ENCODE measurements around the gene TNFRSF8. TPM values are rescaled to one million over a fixed set of nuclear protein-coding genes. Genes with fewer than 3 reads are reported as not detected.

The TNFRSF8 gene
- total and polyA plus RNA-seq, 8 donors = 0.11 to 2.8 (median 0.21) TPM

DNA sequence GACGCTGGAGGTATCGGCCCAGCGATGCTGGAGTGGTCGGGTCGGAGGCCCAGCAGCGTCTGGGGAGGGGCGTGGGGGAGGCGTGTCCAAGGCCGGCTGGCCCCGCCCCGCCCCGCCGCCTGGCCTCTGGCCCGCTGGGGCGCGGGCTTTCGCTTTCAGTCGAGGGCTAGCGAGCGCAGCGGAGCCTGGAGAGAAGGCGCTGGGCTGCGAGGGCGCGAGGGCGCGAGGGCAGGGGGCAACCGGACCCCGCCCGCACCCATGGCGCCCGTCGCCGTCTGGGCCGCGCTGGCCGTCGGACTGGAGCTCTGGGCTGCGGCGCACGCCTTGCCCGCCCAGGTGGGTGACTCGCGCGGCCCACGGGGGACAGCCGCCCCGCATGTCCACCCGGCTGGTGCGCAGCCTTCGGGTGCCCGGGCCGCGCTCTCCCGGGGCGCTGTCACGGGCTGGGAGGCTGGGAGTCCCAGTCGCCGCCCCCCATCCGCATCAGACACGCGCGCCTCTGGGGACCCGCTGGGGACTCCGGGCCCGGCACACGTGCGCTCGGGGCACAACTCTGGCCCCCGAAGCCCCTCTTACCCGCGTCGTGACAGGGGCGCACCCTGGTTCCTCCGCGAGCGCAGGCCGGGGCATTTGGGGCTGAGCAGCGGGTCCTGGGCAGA, 103.9 kb downstream of the TNFRSF8 start, which contains the start of gene TNFRSF1B:
TNFRSF1B (plus strand) TSS at position 158 of the 659 bp plus-strand sequence; CDS start at position 259, 101 bp downstream.
- intact Hi-C loops (cut with DNase I) = no loop called here
- H3K27me3 ChIP-seq = no peaks in the 10 kb centered on the region
- ATAC-seq (peak; percentile 85), DNase-seq (peak in 3 of 4 donors; percentile 70 to 96 (median 81))
- H3K27ac ChIP-seq = peak within 1 kb of the TSS; percentile 90 to 94
- TF ChIP-seq, protein P1, sequence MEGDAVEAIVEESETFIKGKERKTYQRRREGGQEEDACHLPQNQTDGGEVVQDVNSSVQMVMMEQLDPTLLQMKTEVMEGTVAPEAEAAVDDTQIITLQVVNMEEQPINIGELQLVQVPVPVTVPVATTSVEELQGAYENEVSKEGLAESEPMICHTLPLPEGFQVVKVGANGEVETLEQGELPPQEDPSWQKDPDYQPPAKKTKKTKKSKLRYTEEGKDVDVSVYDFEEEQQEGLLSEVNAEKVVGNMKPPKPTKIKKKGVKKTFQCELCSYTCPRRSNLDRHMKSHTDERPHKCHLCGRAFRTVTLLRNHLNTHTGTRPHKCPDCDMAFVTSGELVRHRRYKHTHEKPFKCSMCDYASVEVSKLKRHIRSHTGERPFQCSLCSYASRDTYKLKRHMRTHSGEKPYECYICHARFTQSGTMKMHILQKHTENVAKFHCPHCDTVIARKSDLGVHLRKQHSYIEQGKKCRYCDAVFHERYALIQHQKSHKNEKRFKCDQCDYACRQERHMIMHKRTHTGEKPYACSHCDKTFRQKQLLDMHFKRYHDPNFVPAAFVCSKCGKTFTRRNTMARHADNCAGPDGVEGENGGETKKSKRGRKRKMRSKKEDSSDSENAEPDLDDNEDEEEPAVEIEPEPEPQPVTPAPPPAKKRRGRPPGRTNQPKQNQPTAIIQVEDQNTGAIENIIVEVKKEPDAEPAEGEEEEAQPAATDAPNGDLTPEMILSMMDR (IDR thresholded peaks at IDR 0.05) = no peak
- peak within 1 kb of the TSS; percentile 81 to 95 for H3K4me3 ChIP-seq
- peaks cover 5 to 90% of the 10 kb centered on the region in 2 donors for H3K4me1 ChIP-seq
- H3K9me3 ChIP-seq = no peaks in the 10 kb centered on the region
- H3K36me3 ChIP-seq = peaks cover 0 to 11% of the 10 kb centered on the region in 2 donors

DNA sequence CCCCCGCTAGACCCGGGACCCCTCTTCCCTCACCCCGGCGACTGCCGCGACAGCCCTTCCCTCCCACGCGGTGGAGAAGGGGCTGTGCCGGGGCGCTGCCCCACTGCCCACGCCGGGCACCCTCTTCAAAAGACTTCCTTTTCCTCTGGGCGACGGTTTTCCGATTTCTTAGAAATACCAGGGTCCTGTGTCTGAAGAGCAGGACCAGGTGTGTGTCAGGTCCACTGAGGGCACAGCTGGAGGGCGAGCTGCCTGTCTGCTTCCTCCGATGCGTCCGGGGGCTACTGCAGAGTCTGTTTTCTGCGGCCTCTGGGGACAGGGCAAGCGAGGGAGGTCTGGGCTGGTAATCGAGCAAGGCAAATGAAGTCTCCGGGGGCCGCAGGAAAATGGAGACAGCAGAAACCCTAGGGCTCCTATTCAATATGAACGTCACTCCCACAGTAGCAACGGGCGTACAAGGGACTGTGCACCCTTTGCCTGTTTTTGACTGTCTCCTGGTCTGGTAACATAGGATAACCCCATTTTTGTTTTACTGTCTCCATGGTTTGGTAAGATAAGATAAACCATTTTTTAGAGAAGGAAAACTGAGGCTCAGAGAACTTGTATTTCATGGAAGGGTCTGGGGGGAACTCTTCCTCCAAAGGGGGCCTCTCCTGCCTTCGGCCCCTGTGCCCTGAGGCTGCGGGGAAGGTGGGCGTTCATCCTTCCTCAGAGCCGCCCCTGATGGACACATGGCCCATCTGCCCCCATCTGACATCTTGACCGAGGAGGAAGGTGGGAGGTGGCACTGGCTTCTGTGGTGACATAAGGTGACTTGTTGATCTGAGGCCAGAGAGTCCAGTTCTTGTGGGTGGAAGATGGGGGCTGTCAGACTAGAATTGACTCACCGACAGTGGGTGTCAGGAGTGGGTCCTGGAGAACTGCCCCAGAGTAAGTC, 104.7 kb downstream of the TNFRSF8 start:
- peaks cover 0 to 90% of the 10 kb centered on the region in 2 donors for H3K4me1 ChIP-seq
- ATAC-seq = peak; percentile 4
- TF ChIP-seq, protein P1 (IDR thresholded peaks at IDR 0.05) = no peak

DNA sequence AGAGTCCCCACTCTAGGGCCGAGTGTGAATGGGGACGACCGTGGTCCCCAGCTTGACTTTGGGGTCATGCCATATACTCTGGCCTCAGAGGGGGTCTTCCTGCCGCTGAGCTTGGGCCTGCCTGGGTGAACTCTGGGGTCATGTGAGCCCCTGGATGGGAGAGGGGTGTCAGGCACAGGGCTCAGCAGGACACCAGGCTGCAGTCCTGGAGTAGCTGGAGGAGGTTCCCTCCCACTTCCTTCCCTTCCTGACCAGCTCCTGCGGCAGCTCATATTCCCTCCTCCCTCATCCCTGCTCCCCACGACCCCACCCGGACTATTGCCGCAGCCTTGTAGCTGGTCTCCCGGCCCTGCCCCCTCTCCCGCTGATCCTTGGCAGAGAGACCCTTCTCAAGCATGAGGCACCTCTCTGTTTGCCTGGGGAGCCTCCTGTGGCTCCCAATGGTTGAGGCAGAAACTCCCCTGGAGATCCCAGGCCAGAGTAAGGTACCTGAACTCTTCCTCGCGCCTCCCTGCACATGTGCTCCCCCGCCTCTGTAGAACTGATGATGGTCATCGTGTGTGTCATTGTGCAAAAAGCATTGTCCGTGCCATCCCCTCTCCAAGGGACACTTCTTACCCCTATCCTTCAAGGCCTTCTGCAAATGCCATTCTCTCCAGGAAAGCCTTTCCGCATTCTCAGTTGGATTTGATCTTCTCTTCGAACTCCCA, 105.5 kb downstream of the TNFRSF8 start:
- DNase-seq = peak in 1 of 4 donors; percentile 55
- H3K4me1 ChIP-seq = peaks cover 6 to 90% of the 10 kb centered on the region in 2 donors
- no peaks in the 10 kb centered on the region for H3K27me3 ChIP-seq
- TF ChIP-seq, protein P1 (IDR thresholded peaks at IDR 0.05) = no peak
- no peaks in the 10 kb centered on the region for H3K9me3 ChIP-seq
- H3K36me3 ChIP-seq = peaks cover 0 to 11% of the 10 kb centered on the region in 2 donors
- H3K27ac ChIP-seq = peak overlapping the region; percentile 90 to 94
- H3K4me3 ChIP-seq = peak overlapping the region; percentile 81 to 95
- intact Hi-C loops (cut with DNase I) = no loop called here
- peak; percentile 11 for ATAC-seq

More for the DNA sequence above, 104.7 kb downstream of the TNFRSF8 start:
- H3K4me3 ChIP-seq = peak overlapping the region; percentile 81 to 95
- intact Hi-C loops (cut with DNase I) = no loop called here
- no peaks in the 10 kb centered on the region for H3K27me3 ChIP-seq
- H3K27ac ChIP-seq = peak overlapping the region; percentile 90 to 94
- H3K9me3 ChIP-seq = no peaks in the 10 kb centered on the region
- DNase-seq = peak in 1 of 4 donors; percentile 81
- H3K36me3 ChIP-seq = peaks cover 0 to 11% of the 10 kb centered on the region in 2 donors

DNA sequence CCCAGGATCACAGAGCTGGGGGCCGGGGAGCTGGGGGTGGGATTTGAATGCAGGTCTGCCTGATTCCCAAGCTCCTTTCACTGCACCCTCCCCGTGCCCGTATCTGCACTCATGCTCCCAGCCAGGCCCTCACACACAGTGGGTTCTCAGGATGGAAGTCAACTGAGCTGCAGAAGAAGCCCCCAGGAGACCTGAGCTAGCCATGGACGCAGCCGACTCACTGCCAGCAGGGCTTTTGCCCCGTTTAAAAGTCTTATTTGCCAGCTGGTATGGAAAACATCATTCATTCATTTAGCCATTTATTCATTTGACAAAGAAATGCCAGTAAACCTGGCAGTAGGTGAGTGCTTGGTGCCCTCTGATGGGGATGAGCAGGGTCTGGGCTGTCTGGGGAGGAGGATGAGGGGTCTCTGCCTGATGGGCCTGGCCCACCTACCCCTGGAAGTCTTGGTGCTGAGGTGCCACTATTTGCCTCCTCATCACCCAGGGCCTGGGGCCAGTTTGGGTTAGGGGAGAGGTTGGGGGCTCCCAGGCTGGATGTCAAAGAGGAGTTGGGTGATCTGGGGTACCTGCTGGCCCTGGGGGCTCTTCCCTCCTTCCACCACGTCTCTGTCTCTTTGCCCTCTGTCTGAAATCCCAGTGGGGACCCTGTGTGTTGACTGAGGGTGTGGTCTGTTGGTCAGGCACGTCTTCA, 106.5 kb downstream of the TNFRSF8 start:
- peak overlapping the region in 1 of 2 donors; percentile 95 for H3K4me3 ChIP-seq
- ATAC-seq = no peak
- DNase-seq = peak in 1 of 4 donors; percentile 55
- TF ChIP-seq, protein P1 (IDR thresholded peaks at IDR 0.05) = no peak
- peaks cover 0 to 11% of the 10 kb centered on the region in 2 donors for H3K36me3 ChIP-seq
- H3K27ac ChIP-seq = peak overlapping the region; percentile 5 to 94
- intact Hi-C loops (cut with DNase I) = no loop called here
- H3K9me3 ChIP-seq = no peaks in the 10 kb centered on the region
- no peaks in the 10 kb centered on the region for H3K27me3 ChIP-seq
- H3K4me1 ChIP-seq = peaks cover 10 to 90% of the 10 kb centered on the region in 2 donors
